Stimulated activated effector memory CD8-positive, alpha-beta T cell treated with anti-CD3 and anti-CD28 coated beads, Interleukin-12 subunit alpha, Interleukin-12 subunit beta, amount 100 ng/mL, for 72 hours (primary cell): Measurements from ENCODE around the gene C1orf198.

ENCODE experiments used
- ATAC-seq: fragments of 150-1000 bp; cut with Tn5 transposase; 2 replicates; pipeline ENCODE4 v1.10.0; 2021
- DNase-seq, 2 donors: peaks; one replicate each; pipeline ENCODE4 v3.0.0; 2021 to 2022; ENCODE audit warnings: low spot score in 2 of 2
- H3K27ac Mint-ChIP-seq: one replicate; pipeline ENCODE4 v1.8.0; 2022; ENCODE audit warnings: mild to moderate bottlenecking, mixed read lengths
- H3K36me3 Mint-ChIP-seq: one replicate; pipeline ENCODE4 v1.8.0; 2022; ENCODE audit warnings: mild to moderate bottlenecking, mixed read lengths
- H3K4me1 Mint-ChIP-seq: one replicate; pipeline ENCODE4 v1.8.0; 2022; ENCODE audit warnings: mixed read lengths
- H3K4me3 Mint-ChIP-seq: one replicate; pipeline ENCODE4 v1.8.0; 2022; ENCODE audit warnings: mild to moderate bottlenecking, mixed read lengths
- H3K9me3 Mint-ChIP-seq: one replicate; pipeline ENCODE4 v1.8.0; 2022; ENCODE audit warnings: mixed read lengths

Gene C1orf198

DNA sequence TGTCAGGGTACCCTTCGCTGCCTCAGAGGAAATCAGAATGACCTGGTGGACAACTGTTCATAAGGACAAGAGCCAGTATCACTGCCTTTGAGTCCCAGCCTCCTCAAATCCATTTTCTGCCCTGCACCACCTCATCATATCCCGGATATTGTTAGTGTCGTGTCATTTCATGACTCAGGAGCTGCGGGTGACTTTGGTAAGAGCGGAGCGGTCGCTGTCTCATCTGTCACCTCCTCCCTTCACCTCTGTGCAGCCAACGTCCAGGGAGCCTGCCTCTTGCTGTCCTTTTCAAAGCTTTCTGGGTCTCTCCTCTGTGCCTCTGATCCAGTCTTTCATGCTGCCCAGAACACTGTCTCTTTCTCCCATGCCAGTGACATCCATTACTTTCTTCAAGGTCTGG lies 7.0 kb upstream of the C1orf198 start:
- DNase-seq (no peak), ATAC-seq (no peak)
- no peak overlapping the region for H3K4me3 Mint-ChIP-seq
- H3K36me3 Mint-ChIP-seq, result no peaks in the 10 kb centered on the region
- H3K4me1 Mint-ChIP-seq, result no peaks in the 10 kb centered on the region
- H3K27ac Mint-ChIP-seq, result no peak overlapping the region
- H3K9me3 Mint-ChIP-seq, result no peaks in the 10 kb centered on the region

DNA sequence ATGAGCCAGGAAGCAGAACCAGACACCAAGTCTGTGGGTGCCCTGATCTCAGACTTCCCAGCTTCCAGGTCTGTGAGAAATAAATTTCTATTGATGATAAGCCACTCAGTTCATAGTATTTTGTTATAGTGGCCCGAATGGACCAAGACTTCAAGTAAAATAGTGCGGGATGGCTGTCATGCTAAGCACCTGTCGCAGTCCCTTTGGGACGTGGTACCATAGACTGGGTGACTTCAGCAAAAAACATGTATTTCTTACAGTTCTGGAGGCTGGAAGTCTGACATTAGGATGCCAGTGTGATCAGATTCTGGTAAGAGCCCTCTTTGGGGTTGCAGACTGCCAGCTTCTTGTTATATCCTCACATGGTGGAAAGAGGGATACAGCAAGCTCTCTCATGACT lies 2.6 kb upstream of the C1orf198 start:
- ATAC-seq (no peak), DNase-seq (no peak)
- Mint-ChIP-seq H3K36me3 (no peaks in the 10 kb centered on the region), H3K4me3 (no peak overlapping the region), H3K27ac (no peak overlapping the region), H3K4me1 (peaks cover 18% of the 10 kb centered on the region), H3K9me3 (no peaks in the 10 kb centered on the region)

DNA sequence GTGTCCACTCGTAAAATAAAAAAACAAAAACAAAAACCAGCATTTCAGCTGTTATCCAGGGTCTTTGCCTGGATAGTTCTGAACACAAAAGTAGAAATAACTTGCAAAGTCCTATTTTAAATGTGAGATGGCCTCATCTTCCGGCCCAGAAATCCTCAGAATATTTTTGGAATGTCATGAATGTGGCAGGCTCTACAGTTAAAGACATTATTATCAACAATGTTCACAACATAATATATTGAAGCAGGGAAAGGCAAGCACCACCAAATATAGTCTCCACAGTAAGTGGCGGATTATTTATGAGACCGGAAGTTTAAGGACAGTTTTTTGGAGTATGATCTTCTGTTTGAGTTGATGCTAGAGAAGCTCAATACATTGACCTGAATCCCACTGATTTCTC lies 1.2 kb upstream of the C1orf198 start:
- Mint-ChIP-seq H3K4me3 (peak overlapping the region; percentile 75), H3K9me3 (no peaks in the 10 kb centered on the region), H3K36me3 (no peaks in the 10 kb centered on the region), H3K4me1 (peaks cover 18% of the 10 kb centered on the region), H3K27ac (no peak overlapping the region)
- DNase-seq (no peak), ATAC-seq (no peak)

DNA sequence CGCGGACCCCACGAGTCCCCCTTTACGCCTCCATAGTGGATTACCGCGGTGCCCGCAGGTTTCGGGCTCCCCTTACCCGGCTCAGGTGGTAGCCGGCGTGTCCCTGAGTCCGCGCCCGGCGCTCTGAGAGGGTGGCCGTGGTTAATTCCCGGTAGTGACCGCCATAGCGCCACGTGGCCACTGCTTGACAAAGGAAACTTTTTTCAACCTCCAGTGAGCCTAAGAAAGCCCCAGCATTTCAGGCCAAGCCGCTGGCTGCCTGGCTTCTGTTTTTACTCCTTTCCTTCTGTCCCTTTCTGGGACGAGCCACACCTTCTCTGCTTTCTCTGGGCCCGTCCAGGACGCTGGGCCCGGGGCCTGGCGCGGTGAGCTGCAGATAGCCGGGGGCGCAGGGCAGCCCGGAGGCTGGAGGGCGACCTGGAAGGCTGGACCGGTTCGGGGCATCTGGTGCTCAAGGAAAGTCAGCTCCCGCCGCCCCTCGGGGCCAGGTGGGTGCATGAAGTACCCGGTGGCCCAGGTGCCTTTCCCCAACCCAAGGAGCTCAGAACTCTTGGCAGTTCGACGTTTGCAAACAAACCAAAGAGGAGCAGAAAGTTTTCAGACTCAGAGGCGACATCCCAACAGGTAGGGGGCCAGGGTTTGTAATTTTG lies 540 bp upstream of the C1orf198 start:
- Mint-ChIP-seq H3K9me3 (no peaks in the 10 kb centered on the region), H3K36me3 (no peaks in the 10 kb centered on the region), H3K4me1 (peaks cover 18% of the 10 kb centered on the region), H3K27ac (peak overlapping the region; percentile 49), H3K4me3 (peak overlapping the region; percentile 75)
- no peak for DNase-seq
- ATAC-seq, result peak; percentile 64

DNA sequence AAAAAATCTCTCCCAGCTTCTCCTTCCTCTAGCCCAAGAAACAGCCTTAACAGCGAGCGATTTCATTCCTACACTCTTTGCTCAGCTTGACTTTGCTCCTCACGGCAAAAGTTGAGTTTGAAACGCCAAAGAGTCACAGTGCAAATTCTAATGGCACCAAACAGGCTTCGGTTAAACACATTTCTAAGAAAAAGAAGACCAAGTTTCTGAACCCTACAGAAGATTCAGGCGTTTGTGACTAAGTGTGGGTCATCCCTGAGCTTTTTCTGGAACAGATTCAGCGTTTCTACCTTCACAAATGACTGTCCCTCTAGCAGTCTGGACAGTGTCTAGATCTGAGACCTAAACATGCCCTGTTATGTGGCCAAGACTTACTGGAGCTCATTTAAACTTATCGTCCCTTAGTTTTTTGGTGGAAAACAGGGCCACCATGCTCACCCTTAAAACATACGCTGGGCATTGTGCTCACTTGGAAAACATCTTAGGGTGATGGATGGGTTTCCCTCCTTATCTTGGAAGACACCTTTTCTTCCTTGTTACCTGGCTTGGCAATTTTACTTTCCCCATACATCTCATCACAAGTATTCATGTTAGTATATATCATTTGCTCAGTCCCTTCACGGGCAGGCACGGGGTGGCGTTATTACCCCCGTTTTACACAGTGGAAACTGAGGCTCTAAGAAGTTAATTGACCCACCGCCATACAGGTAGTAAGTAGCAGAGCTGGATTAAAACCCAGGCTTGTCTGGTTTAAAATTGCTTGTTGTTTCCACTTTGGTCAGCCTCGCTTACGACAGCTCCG lies 1.0 kb downstream of the C1orf198 start:
- Mint-ChIP-seq H3K4me3 (peak overlapping the region; percentile 75), H3K9me3 (no peaks in the 10 kb centered on the region), H3K27ac (peak overlapping the region; percentile 49), H3K36me3 (no peaks in the 10 kb centered on the region), H3K4me1 (peaks cover 27% of the 10 kb centered on the region)
- DNase-seq (peak in 1 of 2 donors; percentile 53), ATAC-seq (peak; percentile 26)

DNA sequence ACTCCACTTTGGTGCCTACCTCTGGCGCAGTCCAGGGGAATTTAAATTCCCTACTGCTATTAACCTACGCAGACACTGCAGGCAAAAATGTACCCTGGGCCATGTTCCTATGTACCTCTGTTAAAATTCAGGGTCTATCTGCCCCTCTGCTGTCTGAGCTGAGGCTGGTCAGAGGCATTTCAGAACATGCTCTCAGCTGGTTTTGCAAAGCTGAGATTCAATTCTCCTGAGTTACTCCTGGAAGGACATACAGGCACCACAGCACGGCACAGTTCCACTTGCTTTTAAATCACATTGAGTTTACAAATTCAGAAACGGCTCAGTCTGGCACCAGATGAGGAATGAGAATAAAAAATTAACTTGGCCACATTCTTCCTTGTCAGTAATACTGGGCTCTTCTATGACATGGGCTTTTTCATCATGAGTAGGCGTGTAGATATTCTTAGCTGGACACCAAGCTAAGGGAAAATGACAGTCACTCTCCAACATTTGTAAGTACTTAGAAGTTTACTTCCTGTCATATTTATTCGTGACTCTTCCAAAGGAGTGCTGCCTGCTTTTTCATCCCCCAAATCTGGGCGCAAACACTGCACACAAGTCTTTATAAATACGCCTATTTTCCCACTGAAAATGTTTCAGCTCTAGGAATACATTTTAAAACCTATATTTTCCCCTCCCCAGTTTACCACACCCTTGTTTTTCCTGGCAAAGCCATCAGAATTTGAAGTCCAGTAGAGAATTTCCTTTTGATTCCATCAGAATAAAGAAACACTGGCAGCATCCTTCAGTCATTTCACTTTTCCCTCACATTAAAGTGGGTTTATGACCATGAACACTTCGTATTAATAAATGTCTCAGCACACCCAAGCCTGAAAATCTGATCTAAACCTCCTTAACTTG lies 1.9 kb downstream of the C1orf198 start:
- peak overlapping the region; percentile 49 for H3K27ac Mint-ChIP-seq
- H3K9me3 Mint-ChIP-seq, result no peaks in the 10 kb centered on the region
- ATAC-seq, result no peak
- peaks cover 27% of the 10 kb centered on the region for H3K4me1 Mint-ChIP-seq
- no peaks in the 10 kb centered on the region for H3K36me3 Mint-ChIP-seq
- H3K4me3 Mint-ChIP-seq, result peak overlapping the region; percentile 75
- DNase-seq, result no peak

DNA sequence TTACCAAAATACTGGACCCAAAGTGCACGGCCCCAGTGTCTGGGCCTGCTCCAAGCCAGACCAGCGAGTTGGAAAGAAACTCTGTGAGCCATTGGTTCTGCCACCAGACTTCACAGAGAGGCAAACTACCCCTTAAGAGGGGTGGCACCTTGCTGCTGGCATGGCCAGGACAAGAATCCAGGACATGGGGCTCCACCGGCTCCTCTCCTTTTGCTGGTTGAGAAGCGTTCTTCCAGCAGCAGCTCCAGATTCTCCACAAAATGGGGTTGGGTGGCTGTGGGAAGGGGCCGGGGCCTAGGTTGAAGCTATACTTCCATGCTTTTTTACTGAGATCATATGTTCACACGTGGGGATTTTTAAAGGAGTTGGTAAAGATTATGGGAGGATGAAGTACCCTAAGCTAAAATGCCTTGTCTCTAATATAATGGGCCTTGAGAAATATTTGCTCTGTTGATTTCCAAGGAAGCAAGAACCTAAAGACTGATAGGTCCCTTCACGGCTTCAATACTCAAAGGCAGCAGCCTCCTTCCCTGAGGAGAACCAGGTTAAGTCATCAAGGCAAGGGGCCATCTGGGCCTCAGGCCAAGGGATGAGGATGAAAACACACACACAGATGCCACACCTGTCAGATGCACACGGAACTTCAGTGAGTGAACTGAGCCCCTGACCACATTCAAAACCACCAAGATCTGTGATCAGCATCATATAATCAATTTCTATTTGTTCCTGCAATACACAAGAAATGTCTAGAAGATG lies 3.1 kb downstream of the C1orf198 start:
- DNase-seq (no peak), ATAC-seq (no peak)
- Mint-ChIP-seq H3K9me3 (no peaks in the 10 kb centered on the region), H3K4me3 (no peak overlapping the region), H3K4me1 (peaks cover 27% of the 10 kb centered on the region), H3K36me3 (no peaks in the 10 kb centered on the region), H3K27ac (no peak overlapping the region)

DNA sequence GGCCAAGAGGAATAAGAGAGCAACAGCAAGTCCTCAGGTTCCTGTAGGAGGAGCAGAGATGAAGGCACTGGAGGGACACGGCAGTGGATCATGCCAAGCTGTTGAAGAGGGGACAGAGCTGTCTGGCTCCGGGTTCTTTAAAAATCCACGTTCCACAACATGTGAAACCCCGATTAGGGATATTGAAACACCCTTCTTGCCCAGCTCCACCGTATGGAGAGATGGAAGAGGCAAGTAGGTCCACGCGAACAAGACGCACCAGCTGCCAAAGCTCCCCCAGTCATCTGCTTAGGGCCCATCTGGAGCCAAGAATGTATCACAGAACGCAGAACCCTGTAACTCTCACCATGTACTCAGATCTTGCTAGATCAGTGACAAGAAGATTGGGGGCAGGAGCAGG lies 3.9 kb downstream of the C1orf198 start:
- ATAC-seq (no peak), DNase-seq (no peak)
- no peaks in the 10 kb centered on the region for H3K9me3 Mint-ChIP-seq
- H3K4me1 Mint-ChIP-seq, result peaks cover 27% of the 10 kb centered on the region
- no peaks in the 10 kb centered on the region for H3K36me3 Mint-ChIP-seq
- H3K4me3 Mint-ChIP-seq, result no peak overlapping the region
- no peak overlapping the region for H3K27ac Mint-ChIP-seq

DNA sequence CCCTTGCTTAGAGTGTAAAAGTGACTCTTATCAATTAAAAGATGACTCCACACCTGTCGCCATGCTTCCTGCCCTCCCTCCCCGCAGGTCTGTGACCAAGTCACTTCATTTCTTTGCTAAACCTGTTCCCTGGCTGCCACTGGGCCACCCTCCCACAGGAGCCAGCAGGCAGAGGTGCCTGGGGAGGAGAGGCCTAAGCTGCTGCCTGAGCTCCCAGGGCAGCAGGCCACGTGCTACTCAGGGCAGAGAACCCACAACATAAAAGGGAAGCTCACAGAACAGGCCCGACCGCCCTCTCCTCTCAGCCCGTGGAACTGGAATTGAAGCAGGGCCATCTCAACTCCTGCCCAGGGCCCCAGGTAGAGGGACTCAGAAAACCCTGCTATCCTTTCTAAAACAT lies 4.9 kb downstream of the C1orf198 start:
- H3K9me3 Mint-ChIP-seq, result no peaks in the 10 kb centered on the region
- H3K36me3 Mint-ChIP-seq, result no peaks in the 10 kb centered on the region
- H3K4me3 Mint-ChIP-seq, result no peak overlapping the region
- ATAC-seq (no peak), DNase-seq (no peak)
- no peak overlapping the region for H3K27ac Mint-ChIP-seq
- H3K4me1 Mint-ChIP-seq, result peaks cover 27% of the 10 kb centered on the region

DNA sequence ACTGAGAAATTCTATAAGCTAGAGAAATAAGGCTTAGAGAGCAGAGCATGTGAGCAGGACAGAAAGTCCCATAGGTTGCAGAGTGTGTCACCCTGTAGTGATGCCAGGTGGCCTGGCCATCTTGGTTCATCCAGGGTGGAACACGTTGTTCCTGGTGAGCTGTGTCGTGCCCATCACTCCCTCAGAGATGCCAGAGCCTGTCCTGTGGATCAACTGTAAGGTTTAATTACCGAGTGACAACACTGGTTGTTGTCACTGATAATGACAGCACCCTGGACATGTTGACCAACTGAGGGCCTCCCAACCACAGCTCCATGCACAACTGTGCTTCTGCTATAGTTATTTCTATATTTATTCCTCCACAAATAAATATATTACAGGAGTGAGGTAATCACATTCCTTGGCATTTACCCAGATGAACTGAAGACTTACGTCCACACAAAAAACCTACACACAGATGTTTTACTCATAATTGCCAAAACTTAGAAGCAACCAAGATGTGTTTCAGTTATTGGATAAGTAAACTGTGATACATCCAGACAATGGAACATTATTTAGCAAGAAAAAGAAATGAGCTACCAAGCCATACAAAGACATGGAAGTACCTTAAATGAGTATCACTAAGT lies 6.2 kb downstream of the C1orf198 start:
- no peak for ATAC-seq
- Mint-ChIP-seq H3K4me3 (no peak overlapping the region), H3K4me1 (peaks cover 20% of the 10 kb centered on the region), H3K9me3 (no peaks in the 10 kb centered on the region), H3K27ac (no peak overlapping the region), H3K36me3 (no peaks in the 10 kb centered on the region)
- no peak for DNase-seq

DNA sequence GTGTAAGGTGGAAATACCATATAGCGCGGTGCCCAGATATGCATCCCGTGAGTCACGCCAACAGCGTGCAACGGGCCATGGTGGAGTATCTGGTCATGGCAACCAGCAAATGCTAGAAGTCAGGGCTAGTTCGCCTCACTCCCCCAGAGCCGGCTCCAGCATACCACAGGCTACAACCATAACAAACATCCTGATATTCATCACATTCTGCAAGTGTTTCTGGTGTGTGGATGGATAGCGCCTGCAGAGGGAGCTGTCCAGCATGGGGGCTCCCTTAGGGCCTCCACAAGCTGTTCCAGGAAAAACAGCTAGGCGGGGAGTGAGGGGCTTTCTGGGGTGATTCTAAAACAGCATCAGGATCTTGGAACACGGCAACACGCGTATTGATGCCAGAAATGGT lies 6.8 kb downstream of the C1orf198 start:
- no peak overlapping the region for H3K4me3 Mint-ChIP-seq
- H3K4me1 Mint-ChIP-seq, result peaks cover 14% of the 10 kb centered on the region

DNA sequence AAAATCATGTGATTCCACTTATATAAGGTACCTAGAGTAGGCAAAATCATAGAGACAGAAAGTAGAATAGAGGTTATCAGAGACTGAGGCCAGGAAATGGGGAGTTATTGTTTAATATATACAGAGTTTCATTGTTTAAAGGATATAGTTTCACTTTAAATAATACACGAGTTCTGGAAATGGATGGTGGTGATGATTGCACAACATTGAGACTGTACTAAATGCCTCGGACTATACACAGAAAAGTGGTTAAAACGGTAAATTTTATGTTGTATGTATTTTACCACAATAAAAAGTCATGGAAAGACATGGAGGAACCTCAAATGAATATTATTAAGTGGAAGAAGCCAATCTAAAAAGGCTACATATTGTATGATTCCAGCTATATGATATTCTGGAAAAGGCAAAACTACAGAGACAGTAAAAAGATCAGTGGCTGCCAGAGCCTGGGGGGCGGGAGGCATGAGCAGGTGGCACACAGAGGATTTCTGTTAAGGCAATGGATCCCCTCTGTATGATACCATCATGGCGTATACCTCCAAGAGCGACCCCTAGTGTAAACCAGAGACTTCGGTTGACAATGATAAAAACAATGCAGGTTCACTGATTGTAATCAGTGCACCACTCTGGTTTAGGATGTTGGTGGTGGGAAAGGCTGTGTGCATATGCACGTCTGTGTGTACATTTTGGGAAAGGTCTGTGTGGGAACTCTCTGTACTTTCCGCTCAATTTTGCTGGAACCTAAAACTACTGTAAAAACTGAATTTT lies 7.5 kb downstream of the C1orf198 start:
- Mint-ChIP-seq H3K4me1 (peaks cover 10% of the 10 kb centered on the region), H3K27ac (no peak overlapping the region), H3K4me3 (no peak overlapping the region), H3K36me3 (no peaks in the 10 kb centered on the region), H3K9me3 (no peaks in the 10 kb centered on the region)
- ATAC-seq, result no peak
- DNase-seq, result no peak

More for the DNA sequence above, 6.8 kb downstream of the C1orf198 start:
- Mint-ChIP-seq H3K36me3 (no peaks in the 10 kb centered on the region), H3K27ac (no peak overlapping the region), H3K9me3 (no peaks in the 10 kb centered on the region)
- no peak for DNase-seq
- no peak for ATAC-seq

DNA sequence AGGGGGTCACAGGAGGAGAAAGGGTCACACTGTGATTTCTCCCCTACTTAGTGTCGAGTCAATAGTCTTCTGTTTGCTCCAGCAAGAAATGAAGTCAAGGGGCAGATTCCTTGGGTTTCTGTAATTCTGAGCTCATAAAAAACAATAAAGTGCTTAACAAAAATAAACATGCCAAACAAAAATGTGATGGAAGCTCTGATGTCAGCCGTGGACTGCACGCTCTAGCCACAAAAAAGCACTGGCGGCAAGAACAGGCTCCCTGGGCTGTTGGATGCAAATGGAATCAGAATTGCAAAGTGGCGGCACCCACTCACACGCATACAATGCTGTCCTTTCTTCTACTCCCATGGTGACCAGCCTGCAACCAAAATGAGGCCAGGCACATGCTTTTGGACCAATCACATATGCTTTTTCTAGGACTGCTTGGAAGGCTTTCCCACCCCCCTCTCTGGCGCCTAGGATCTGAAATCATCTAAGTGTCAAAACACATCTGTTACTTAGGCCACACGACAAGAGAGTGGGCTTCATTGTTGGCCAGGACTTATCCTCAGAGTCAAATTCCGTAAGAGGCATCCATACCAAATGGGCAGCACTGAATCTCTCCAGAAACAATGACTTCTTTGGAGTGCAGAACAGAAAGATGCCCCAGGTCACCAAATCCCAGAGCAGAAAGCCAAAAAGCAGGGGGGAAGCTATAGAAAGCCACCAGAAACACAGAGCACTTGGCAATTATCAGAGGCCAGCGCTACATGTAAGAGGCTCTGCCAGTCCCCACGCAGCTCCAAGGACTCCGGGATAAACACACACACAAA lies 9.2 kb downstream of the C1orf198 start:
- H3K36me3 Mint-ChIP-seq, result no peaks in the 10 kb centered on the region
- H3K4me1 Mint-ChIP-seq, result peaks cover 10% of the 10 kb centered on the region
- DNase-seq (no peak), ATAC-seq (no peak)
- no peak overlapping the region for H3K27ac Mint-ChIP-seq
- no peaks in the 10 kb centered on the region for H3K9me3 Mint-ChIP-seq
- H3K4me3 Mint-ChIP-seq, result no peak overlapping the region
